ENCODE measurements around the gene QPCTL.
"Not testable (repeated sequence)": the region's sequence is repeated elsewhere in the genome, so short reads cannot be mapped to it uniquely, and the experiment has no call there.

Gene QPCTL

GRCh38 chr19:45717983-45718650 is 25.7 kb downstream of the QPCTL start:
- H3K27ac ChIP-seq = peak overlapping the region; percentile 69 to 91 (median 87)
- H3K4me1 ChIP-seq = peaks cover 20 to 68% (median 32%) of the 10 kb centered on the region in 10 experiments
- H3K9ac ChIP-seq = peak overlapping the region; percentile 78 to 94 (median 89)
- H3K9me3 ChIP-seq (replicated peaks in 1 of 11) = 0 out of 22 replicates have a peak, but pooled peaks cover 0 to 5% (median 0%) of the 10 kb centered on the region in 11 experiments
- peaks cover 0 to 42% (median 17%) of the 10 kb centered on the region in 11 experiments; a peak in 17 of 22 replicates for H4K20me1 ChIP-seq
- H3K36me3 ChIP-seq = peaks cover 28 to 54% (median 40%) of the 10 kb centered on the region in 11 experiments
- no peak for TF ChIP-seq Cebpa-rat (IDR thresholded peaks at IDR 0.05)
- peak overlapping the region; percentile 50 to 85 (median 74) for H3K4me3 ChIP-seq
- H3K27me3 ChIP-seq = no peaks in the 10 kb centered on the region
- peak overlapping the region; percentile 86 to 99 (median 93) for H3K4me2 ChIP-seq

DNA sequence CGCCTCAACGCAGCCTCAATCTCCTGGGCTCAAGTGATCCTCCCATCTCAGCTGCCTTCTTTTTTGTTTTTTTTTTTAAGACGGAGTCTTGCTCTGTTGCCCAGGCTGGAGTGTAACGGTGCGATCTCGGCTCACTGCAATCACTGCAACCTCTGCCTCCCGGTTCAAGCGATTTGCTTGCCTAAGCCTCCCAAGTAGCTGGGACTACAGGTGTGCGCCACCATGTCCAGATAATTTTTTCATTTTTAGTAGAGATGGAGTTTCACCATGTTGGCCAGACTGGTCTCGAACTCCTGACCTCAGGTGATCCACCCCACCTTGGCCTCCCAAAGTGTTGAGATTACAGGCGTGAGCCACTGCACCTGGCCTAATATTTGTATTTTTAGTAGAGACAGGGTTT is 27.6 kb downstream of the QPCTL start:
- not testable (repeated sequence) for H3K9ac ChIP-seq; H3K4me3 ChIP-seq; H3K27me3 ChIP-seq; H3K9me3 ChIP-seq (replicated peaks in 1 of 11); H3K4me2 ChIP-seq; H3K27ac ChIP-seq
- Histone ChIP-seq H3K36me3 (peaks cover 30 to 63% (median 43%) of the 10 kb centered on the region in 11 experiments), H4K20me1 (peaks cover 8 to 42% (median 14%) of the 10 kb centered on the region in 11 experiments; a peak in 17 of 22 replicates), H3K4me1 (peaks cover 20 to 56% (median 32%) of the 10 kb centered on the region in 10 experiments)

DNA sequence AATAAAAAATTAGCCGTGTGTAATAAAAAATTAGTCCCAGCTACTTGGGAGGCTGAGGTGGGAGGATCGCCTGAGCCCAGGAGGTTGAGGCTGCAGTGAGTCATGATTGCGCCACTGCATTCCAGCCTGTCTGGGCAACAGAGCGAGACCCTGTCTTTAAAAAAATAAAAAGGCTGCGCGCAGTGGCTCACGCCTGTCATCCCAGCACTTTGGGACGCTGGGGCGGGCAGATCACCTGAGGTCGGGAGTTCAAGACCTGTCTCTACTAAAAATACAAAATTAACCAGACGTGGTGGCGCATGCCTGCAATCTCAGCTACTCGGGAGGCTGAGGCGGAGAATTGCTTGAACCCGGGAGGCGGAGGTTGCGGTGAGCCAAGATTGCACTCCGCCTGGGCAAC is 36.2 kb downstream of the QPCTL start:
- H3K4me1 ChIP-seq = peaks cover 23 to 35% (median 27%) of the 10 kb centered on the region in 10 experiments
- H3K27ac ChIP-seq; H3K4me3 ChIP-seq; H3K27me3 ChIP-seq; H3K9me3 ChIP-seq (replicated peaks in 1 of 11): not testable (repeated sequence)
- peaks cover 0 to 28% (median 9%) of the 10 kb centered on the region in 11 experiments; a peak in 13 of 22 replicates for H3K36me3 ChIP-seq
- H3K4me2 ChIP-seq = peak overlapping the region; percentile 39 to 98 (median 90); a peak in 19 of 22 replicates
- peaks cover 21 to 64% (median 47%) of the 10 kb centered on the region in 11 experiments; a peak in 19 of 22 replicates for H4K20me1 ChIP-seq
- peak overlapping the region in 2 of 11 experiments; percentile 86 to 89; a peak in 2 of 22 replicates for H3K9ac ChIP-seq
- TF ChIP-seq Cebpa-rat (IDR thresholded peaks at IDR 0.05) = 0 out of 22 replicates have a peak, but pooled peaks of 1 of the 11 experiments have one; percentile 23

DNA sequence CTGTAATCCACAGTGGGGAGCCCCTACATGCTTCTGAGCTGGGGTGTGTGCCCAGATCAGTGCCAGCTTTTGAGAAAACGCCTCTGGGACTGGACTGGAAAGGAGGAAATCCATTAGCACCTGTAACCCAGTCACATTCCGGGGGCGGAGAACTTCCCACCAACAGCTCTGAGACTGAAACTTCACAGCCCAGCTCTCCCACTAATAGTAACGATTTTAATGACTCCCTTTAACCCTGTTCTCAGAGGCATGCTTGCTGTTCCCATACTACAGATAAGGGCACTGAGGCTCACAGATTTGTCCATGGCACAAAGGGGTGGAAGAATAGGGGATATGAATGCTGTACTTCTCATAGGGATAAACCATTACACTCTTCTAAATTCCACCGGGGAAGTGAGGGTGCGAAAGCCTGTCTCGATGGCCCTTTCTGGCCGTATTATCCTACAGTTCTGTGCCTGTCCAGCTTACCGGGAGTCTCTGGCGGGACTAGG is 37.4 kb downstream of the QPCTL start:
- Histone ChIP-seq H3K27me3 (no peaks in the 10 kb centered on the region), H3K9ac (peak overlapping the region; percentile 80 to 93 (median 88)), H3K4me3 (peak overlapping the region; percentile 78 to 93 (median 86)), H3K4me2 (peak overlapping the region; percentile 79 to 98 (median 90)), H3K36me3 (peaks cover 0 to 18% (median 5%) of the 10 kb centered on the region in 11 experiments; a peak in 8 of 22 replicates), H3K27ac (peak overlapping the region; percentile 60 to 84 (median 76)), H4K20me1 (peaks cover 14 to 53% (median 36%) of the 10 kb centered on the region in 11 experiments; a peak in 19 of 22 replicates), H3K9me3 (replicated peaks in 1 of 11) (no peaks in the 10 kb centered on the region), H3K4me1 (peaks cover 23 to 35% (median 27%) of the 10 kb centered on the region in 10 experiments)
- TF ChIP-seq Cebpa-rat (IDR thresholded peaks at IDR 0.05) = no peak

- no peak for TF ChIP-seq Cebpa-rat (IDR thresholded peaks at IDR 0.05)
- Histone ChIP-seq H3K27ac (peak within 1 kb of the TSS; percentile 60 to 84 (median 76)), H3K4me2 (peak within 1 kb of the TSS; percentile 79 to 98 (median 90)), H3K9ac (peak within 1 kb of the TSS; percentile 80 to 93 (median 88)), H3K4me3 (peak within 1 kb of the TSS; percentile 78 to 93 (median 86)), H4K20me1 (peaks cover 6 to 45% (median 28%) of the 10 kb centered on the region in 11 experiments; a peak in 18 of 22 replicates), H3K9me3 (replicated peaks in 1 of 11) (no peaks in the 10 kb centered on the region), H3K4me1 (peaks cover 23 to 35% (median 27%) of the 10 kb centered on the region in 10 experiments), H3K27me3 (no peaks in the 10 kb centered on the region), H3K36me3 (peaks cover 0 to 15% (median 0%) of the 10 kb centered on the region in 11 experiments; a peak in 5 of 22 replicates)
These were observed 38.2 kb downstream of the QPCTL start, which contains the start of gene FBXO46 for GRCh38 chr19:45730368-45731288. FBXO46 (minus strand) TSS chr19:45730896; CDS start chr19:45713495, 17,401 bp downstream.

- Histone ChIP-seq H3K4me2 (no peak within 1 kb of the TSS), H3K4me3 (no peak within 1 kb of the TSS), H3K36me3 (no peaks in the 10 kb centered on the region), H3K4me1 (peaks cover 17 to 25% (median 19%) of the 10 kb centered on the region in 10 experiments), H3K27ac (no peak within 1 kb of the TSS), H3K9ac (no peak within 1 kb of the TSS), H3K9me3 (replicated peaks in 1 of 11) (no peaks in the 10 kb centered on the region), H4K20me1 (peaks cover 0 to 18% (median 8%) of the 10 kb centered on the region in 11 experiments; a peak in 11 of 22 replicates), H3K27me3 (no peaks in the 10 kb centered on the region)
- TF ChIP-seq Cebpa-rat (IDR thresholded peaks at IDR 0.05) = no peak
These were observed 40.8 kb downstream of the QPCTL start, which contains the start of gene MEIOSIN for GRCh38 chr19:45733160-45733810. MEIOSIN (plus strand) TSS chr19:45733439; CDS start chr19:45735377, 1,938 bp downstream.

GRCh38 chr19:45739498-45740439 is 47.3 kb downstream of the QPCTL start:
- H3K4me3 ChIP-seq = no peak overlapping the region
- no peaks in the 10 kb centered on the region for H3K27me3 ChIP-seq
- peak overlapping the region in 5 of 11 experiments; percentile 1 to 49 (median 17); a peak in 6 of 22 replicates for H3K4me2 ChIP-seq
- no peaks in the 10 kb centered on the region for H4K20me1 ChIP-seq
- peaks cover 0 to 10% (median 3%) of the 10 kb centered on the region in 10 experiments; a peak in 4 of 20 replicates for H3K4me1 ChIP-seq
- no peak overlapping the region for H3K9ac ChIP-seq
- peak in 2 of 11 experiments; percentile 23 to 36; a peak in 1 of 22 replicates for TF ChIP-seq Cebpa-rat (IDR thresholded peaks at IDR 0.05)
- no peaks in the 10 kb centered on the region for H3K9me3 ChIP-seq (replicated peaks in 1 of 11)
- H3K27ac ChIP-seq = peak overlapping the region in 1 of 11 experiments; percentile 36; a peak in 1 of 22 replicates
- H3K36me3 ChIP-seq = no peaks in the 10 kb centered on the region
